SU-DHL-6 (cell line): Measurements from ENCODE around the gene ZNF33B.

ENCODE experiments used
- EZH2phosphoT487 ChIP-seq: fragments of 200-600 bp; sonication (generic), shearing (Covaris generic); conservative IDR thresholded peaks from 2 replicates; pipeline ENCODE4 v1.6.1; 2018; ENCODE audit warnings: mild to moderate bottlenecking, antibody characterized with exemption, low read length, moderate library complexity, mixed read lengths
- TF ChIP-seq, protein P1 (sequence below): fragments of 200-600 bp; sonication (generic); IDR thresholded peaks from one replicate; pipeline ENCODE4 v1.5.1; 2017; ENCODE audit warnings: antibody characterized with exemption, mild to moderate bottlenecking, low read length, moderate library complexity; ENCODE audit not compliant: insufficient read depth, poor library complexity, severe bottlenecking

DNA sequence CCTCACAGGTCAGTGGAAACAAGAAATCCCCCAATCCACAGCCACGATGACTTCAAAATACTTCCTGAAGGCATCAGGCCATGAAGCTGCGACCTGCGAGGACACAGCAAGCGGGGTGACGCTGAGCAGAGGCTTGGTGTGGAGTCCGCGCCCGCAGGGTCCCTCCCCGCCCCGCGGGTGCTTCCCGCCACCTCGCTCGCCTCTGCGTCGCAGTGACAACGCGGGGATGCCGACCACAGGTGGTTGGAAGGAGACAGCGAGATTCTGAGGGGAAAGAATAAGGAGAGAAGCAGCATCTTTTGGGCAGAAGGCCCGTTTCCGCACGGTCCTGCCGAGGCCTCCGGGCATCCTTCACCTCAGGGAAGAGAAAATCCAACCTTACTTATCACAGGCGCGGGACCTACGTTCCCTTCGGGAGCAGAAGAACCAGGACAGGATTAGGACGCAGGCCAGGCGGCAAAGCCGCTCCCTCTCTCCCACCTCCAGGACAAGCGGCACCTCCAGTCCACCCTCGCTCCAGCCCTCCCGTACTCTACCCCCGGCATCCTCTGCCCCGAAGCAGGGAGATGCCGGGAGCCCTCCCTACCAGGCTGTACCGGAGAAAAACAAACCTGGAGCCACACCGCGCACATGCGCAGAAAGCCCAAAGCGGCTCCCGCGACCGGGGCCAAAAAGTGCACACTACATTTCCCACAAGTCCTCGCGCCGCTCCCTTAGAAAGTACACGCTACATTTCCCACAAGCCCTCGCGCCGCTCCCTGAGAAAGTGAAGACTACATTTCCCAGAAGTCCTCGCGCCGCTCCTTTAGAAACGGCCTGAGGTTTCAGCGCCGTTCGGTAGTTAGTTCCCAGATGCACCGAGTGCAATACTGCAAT lies 85.9 kb downstream of the ZNF33B start:
- TF ChIP-seq, protein P1, sequence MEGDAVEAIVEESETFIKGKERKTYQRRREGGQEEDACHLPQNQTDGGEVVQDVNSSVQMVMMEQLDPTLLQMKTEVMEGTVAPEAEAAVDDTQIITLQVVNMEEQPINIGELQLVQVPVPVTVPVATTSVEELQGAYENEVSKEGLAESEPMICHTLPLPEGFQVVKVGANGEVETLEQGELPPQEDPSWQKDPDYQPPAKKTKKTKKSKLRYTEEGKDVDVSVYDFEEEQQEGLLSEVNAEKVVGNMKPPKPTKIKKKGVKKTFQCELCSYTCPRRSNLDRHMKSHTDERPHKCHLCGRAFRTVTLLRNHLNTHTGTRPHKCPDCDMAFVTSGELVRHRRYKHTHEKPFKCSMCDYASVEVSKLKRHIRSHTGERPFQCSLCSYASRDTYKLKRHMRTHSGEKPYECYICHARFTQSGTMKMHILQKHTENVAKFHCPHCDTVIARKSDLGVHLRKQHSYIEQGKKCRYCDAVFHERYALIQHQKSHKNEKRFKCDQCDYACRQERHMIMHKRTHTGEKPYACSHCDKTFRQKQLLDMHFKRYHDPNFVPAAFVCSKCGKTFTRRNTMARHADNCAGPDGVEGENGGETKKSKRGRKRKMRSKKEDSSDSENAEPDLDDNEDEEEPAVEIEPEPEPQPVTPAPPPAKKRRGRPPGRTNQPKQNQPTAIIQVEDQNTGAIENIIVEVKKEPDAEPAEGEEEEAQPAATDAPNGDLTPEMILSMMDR: no peak
- TF ChIP-seq EZH2phosphoT487: no peak
